HEK293T (cell line): Measurements from ENCODE around the gene FAH.

Experiments
- HDGF ChIP-seq: fragments of 450-650 bp; IDR thresholded peaks from 2 replicates; pipeline ENCODE4 v1.6.1; 2017; ENCODE audit warnings: antibody characterized with exemption, borderline replicate concordance
- NFRKB ChIP-seq: fragments of 450-650 bp; IDR thresholded peaks from 2 replicates; pipeline ENCODE4 v1.6.1; 2016; ENCODE audit warnings: mild to moderate bottlenecking, moderate library complexity
- PKNOX1 ChIP-seq: fragments of 450-650 bp; IDR thresholded peaks from 2 replicates; pipeline ENCODE4 v1.6.1; 2016
- SUZ12 ChIP-seq: fragments of 450-650 bp; IDR thresholded peaks from 2 replicates; pipeline ENCODE4 v1.6.1; 2016; ENCODE audit warnings: mild to moderate bottlenecking
- TARDBP ChIP-seq: fragments of 450-650 bp; IDR thresholded peaks from 2 replicates; pipeline ENCODE4 v1.6.1; 2016
- ZNF384 ChIP-seq: fragments of 450-650 bp; IDR thresholded peaks from 2 replicates; pipeline ENCODE4 v1.6.1; 2016

DNA sequence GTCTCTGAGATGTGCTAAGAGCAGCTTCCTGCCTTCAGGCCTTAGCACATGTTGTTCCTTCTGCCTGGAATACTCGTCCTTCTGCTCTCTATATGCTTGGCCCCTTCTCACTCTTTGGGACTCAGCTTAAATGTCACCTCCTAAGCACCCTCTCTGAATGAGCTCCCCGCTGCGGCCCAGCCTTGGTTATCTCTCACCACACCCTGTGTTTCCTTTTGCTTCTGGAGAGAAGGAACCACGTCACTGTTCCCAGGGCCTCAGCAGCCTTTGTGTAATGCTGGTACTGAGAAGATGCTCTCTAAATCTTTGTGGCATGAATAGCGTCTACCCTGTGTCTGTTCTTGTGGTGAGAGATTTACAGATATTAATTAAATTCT, 2.2 kb downstream of the FAH start:
- no peak for TF ChIP-seq NFRKB
- no peak for TF ChIP-seq ZNF384
- no peak for TF ChIP-seq TARDBP
- no peak for TF ChIP-seq HDGF
- TF ChIP-seq SUZ12, result no peak
- TF ChIP-seq PKNOX1, result no peak
